ENCODE data around the gene CORT.
"Not testable (repeated sequence)": the region's sequence is repeated elsewhere in the genome, so short reads cannot be mapped to it uniquely, and the experiment has no call there.

The CORT gene

DNA sequence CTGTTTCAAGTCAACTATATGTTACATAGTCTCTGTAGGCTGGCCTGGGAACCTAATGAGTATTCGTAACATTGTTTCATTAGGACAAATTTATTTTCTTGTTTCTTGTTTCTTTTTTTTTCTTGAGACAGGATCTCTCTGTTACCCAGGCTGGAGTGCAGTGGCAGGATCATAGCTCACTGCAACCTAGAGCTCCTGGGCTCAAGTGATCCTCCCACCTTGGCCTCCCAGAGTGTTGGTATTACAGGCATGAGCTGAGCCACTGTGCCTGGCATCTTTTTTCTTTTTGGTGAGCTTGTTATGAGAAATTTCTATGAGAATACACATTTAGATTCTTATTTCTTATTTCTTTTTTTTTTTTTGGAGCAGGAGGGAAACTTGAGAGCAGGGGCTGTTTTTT is 12.8 kb upstream of the CORT start:
- no peak for DNase-seq (ENCODE audit: extremely low read depth in 1 of 2, low read depth in 1 of 2)

- no peak for DNase-seq (ENCODE audit: extremely low read depth in 1 of 2, low read depth in 1 of 2)
These were observed 11.1 kb upstream of the CORT start for GRCh38 chr1:10438677-10439163.

DNA sequence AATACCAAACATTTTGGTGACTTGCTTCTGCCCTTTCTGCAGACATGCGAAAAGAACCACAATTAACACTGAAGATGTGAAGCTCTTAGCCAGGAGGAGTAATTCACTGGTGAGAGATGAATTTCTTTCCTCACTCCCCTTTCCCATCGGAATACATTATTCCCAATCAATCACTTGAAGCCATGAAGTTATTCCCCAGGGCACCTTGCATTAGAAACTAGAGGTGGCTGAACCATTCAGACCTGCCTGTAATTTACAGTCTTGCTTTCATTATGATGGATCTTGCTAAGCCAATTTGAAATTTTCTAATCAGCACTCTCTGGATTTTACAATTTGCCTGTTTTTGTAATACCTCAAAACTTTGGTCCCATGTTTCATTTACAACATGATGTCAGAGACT is 9.5 kb upstream of the CORT start:
- DNase-seq (ENCODE audit: extremely low read depth in 1 of 2, low read depth in 1 of 2) = no peak

GRCh38 chr1:10440794-10441193 is 9.0 kb upstream of the CORT start:
- DNase-seq (ENCODE audit: extremely low read depth in 1 of 2, low read depth in 1 of 2) = no peak

- DNase-seq (ENCODE audit: extremely low read depth in 1 of 2, low read depth in 1 of 2) = no peak
These were observed 5.6 kb upstream of the CORT start for GRCh38 chr1:10444248-10444647.

DNA sequence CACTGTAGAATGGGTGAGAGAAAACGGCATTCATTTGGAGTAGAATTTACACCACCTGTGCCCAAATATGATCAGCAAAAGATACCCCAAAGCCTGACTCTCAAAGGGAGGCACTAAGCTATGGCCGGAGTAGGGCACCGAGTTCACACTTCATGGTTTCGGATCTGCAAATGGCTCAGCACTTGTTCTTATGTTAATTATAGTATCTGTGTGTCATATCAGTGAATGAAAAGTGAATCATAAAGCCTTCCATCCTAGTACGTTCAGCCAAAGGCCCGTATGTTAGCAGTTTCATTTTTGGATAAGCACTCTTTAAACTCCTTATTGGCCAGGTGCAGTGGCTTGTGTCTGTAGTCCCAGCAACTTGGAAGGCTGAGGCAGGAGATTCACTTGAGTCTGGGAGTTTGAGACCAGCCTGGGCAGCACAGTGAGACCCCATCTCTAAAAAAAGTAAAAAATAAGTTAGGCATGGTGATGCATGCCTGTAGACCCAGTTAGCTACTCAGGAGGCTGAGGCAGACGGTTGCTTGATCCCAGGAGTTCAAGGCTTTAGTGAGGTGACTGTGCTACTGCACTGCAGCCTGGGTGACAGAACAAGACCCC is 4.9 kb upstream of the CORT start:
- DNase-seq (ENCODE audit: extremely low read depth in 1 of 2, low read depth in 1 of 2) = no peak

GRCh38 chr1:10446790-10447422 is 2.9 kb upstream of the CORT start:
- no peak for DNase-seq (ENCODE audit: extremely low read depth in 1 of 2, low read depth in 1 of 2)

DNA sequence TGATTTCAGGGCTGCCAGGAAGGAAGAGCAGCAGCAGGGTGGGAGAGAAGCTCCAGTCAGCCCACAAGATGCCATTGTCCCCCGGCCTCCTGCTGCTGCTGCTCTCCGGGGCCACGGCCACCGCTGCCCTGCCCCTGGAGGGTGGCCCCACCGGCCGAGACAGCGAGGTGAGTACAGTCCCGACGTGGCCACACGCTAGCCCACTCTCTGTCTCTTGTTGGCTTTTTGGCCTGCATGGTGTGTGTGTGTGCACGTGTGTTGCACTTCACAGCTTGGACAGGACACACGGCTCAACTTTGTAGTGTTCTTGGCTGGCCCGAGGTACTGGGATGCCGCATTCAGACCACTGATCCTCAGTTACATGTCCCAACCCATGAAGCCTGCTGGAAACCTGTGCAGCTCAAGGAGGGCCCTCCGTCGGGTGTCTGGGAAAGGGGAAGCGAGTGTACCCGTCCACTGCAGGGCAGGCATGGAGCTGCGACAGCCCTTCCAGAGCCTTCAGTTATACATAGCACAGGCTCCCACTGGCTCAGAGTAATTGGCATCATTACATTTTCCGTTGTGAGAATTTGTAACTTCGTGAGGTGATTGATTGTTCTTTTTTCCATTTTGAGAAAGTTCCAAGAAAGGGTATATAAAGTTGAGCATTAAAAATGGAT is 454 bp downstream of the CORT start:
- DNase-seq (ENCODE audit: extremely low read depth in 1 of 2, low read depth in 1 of 2) = no peak

DNA sequence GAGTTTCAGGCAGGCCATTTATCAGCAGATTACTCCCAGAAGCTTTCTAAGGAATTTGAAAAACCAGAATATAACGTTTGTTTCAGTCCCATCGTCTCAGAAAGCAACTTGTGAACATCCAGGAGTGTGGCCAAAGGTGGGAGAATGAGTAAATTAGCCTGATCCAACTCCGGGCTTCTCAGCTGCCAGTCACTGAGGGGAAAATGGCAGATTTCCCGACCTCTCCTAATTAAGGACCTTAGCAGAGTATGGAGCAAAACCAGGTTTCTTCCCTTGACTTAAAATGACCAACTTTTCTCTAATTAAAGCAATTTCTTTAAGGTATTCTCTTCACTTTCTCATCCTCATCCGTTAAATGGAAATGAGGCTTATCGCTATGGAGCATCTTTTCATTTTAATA is 1.0 kb downstream of the CORT start:
- no peak for DNase-seq (ENCODE audit: extremely low read depth in 1 of 2, low read depth in 1 of 2)

GRCh38 chr1:10451287-10451686 is 1.5 kb downstream of the CORT start:
- no peak for DNase-seq (ENCODE audit: extremely low read depth in 1 of 2, low read depth in 1 of 2)

DNA sequence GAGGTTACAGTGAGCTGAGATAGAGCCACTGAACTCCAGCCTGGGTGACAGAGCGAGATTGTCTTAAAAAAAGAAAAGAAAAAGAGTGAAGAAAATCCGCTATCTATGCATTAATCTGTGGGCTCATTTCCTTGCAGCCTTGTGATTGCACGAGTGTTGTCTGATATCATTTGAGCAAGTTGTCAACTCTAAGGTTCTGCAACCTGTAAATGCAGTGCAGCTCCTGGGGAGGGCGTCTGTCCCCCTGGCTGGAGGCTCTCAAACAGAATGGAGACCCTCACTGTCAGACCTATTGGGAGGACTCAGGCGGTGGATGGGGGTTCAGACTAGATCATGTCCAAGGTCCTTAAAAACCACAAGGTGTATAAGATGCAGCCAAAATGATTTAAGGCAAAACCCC is 6.2 kb downstream of the CORT start:
- DNase-seq (ENCODE audit: extremely low read depth in 1 of 2, low read depth in 1 of 2) = no peak

DNA sequence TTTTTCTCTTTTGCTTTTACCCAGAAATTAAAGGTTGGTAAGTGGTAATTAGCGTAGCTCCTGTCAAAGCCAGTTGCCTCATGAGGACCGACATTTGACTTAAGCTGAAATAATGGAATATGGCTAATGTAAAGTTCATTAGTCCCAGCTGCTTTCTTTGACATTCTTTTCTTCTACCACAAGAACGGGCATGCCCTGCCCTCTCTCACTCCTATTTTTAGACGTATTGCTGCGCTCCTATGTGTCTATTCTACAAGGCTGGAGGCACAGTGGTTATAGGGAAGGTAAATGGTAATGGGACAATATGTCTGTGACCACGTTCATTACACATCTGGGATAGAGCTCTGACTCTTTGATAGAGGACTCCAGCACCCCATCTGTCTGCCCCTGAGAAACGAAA is 6.8 kb downstream of the CORT start:
- DNase-seq (ENCODE audit: extremely low read depth in 1 of 2, low read depth in 1 of 2) = no peak

DNA sequence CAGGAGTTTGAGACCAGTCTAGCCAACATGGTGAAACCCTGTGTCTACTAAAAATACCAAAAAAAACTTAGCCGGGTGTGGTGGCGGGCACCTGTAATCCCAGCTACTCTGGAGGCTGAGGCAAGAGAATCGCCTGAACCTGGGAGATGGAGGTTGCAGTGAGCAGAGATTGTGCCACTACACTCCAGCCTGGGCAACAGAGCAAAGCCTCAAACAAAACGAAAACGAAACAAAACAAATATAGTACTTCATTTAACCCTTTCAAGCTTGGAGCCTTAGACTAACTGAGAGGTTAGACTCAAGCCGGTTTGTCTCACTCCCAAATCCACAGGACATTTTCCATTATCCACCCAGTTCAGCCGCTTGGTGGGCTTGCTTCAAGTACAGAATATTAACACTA is 7.6 kb downstream of the CORT start:
- DNase-seq (ENCODE audit: extremely low read depth in 1 of 2, low read depth in 1 of 2) = not testable (repeated sequence)

GRCh38 chr1:10457875-10458274 is 8.0 kb downstream of the CORT start:
- DNase-seq (ENCODE audit: extremely low read depth in 1 of 2, low read depth in 1 of 2) = no peak

DNA sequence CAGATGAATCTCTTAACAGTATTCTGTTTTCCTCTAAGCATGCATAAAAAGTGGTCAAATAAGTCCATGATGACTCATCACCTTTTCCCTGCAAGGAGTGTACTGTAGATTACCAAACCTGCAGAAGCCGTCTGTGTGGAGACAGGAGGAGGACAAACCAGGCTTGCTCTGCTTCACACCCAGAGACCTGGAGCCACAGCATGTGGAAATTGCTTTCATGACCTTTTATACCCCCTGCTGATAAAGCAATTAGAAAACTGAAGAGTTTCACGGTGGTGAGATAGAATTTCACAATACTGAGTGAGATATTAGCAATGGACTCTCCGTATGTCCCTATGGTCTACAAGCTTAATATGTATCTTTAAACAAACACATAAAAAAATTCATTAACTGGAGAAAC is 9.4 kb downstream of the CORT start:
- no peak for DNase-seq (ENCODE audit: extremely low read depth in 1 of 2, low read depth in 1 of 2)

DNA sequence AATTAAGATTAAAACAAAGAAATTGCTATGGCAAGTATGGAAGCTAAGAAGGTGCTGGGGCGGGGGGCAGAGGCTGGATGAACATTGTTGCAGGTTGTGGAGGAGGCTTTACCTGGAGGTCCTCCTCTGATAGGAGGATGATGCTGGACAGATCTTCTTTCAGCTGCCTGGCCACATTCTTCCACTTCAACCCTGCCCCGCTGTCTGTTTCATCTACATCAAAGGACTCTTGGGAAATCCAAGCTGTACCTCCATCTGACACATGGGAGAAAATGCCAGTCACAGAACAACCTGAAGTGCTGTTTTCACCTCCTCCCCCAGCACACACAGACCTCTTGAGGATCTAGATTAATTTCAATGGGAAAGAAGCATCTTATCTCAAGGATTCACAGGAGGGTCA is 17.2 kb downstream of the CORT start:
- DNase-seq (ENCODE audit: extremely low read depth in 1 of 2, low read depth in 1 of 2) = no peak

- no peak for DNase-seq (ENCODE audit: extremely low read depth in 1 of 2, low read depth in 1 of 2)
These were observed 20.2 kb downstream of the CORT start for GRCh38 chr1:10470043-10470442.

GRCh38 chr1:10471411-10472219 is 21.8 kb downstream of the CORT start:
- DNase-seq (ENCODE audit: extremely low read depth in 1 of 2, low read depth in 1 of 2) = no peak

GRCh38 chr1:10472220-10473144 is 22.7 kb downstream of the CORT start, which contains the start of gene DFFA:
TSS of gene DFFA (minus strand) at chr1:10472529. CDS start at chr1:10472458, 71 bp downstream.
- peak; percentile 81 for DNase-seq (ENCODE audit: extremely low read depth in 1 of 2, low read depth in 1 of 2)

DNA sequence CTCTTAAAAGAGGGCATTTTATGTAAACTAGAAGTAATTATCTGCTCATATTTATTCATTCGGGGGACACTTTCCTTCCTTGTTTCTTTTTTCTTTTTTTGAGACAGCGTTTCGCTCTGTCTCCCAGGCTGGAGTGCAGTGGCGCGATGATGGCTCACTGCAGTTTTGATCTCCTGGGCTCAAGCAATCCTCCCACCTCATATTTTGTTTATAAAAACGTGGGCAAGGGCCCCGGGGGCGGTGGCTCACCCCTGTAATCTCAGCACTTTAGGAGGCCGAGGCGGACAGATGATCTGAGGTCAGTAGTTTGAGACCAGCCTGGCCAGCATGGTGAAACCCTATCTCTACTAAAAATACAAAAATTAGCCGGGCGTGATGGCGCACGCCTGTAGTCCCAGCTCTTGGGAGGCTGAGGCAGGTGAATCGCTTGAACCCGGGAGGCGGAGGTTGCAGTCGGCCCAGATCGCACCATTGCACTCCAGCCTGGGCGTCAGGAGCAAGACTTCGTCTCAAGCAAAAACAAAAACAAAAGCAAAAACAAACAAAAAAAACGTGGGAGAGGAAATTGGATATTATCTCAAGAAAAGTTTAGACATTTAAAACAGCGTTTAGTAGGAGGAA is 23.4 kb downstream of the CORT start:
- no peak for DNase-seq (ENCODE audit: extremely low read depth in 1 of 2, low read depth in 1 of 2)

Data from activated CD8-positive, alpha-beta memory T cell treated with anti-CD3 and anti-CD28 coated beads for 1 hour (primary cell).